Ishikawa (cell line): ENCODE measurements around the gene RPS6KA5.

Experiments used
- CREB1 ChIP-seq: IDR thresholded peaks from 2 replicates; pipeline ENCODE4 v1.6.1; 2012; ENCODE audit warnings: low read depth
- EGR1 ChIP-seq: IDR thresholded peaks from 2 replicates; pipeline ENCODE4 v1.6.1; 2012
- EP300 ChIP-seq: IDR thresholded peaks from 2 replicates; pipeline ENCODE4 v1.6.1; 2012; ENCODE audit warnings: borderline replicate concordance
- RAD21 ChIP-seq: IDR thresholded peaks from 2 replicates; pipeline ENCODE4 v1.6.1; 2012; ENCODE audit warnings: low read depth
- REST ChIP-seq: IDR thresholded peaks from 2 replicates; pipeline ENCODE4 v1.6.1; 2012; ENCODE audit warnings: low read depth, mild to moderate bottlenecking
- TCF12 ChIP-seq: IDR thresholded peaks from 2 replicates; pipeline ENCODE4 v1.6.1; 2012; ENCODE audit warnings: low read depth
- TEAD4 ChIP-seq: IDR thresholded peaks from 2 replicates; pipeline ENCODE4 v1.6.1; 2012
- YY1 ChIP-seq: IDR thresholded peaks from 2 replicates; pipeline ENCODE4 v1.6.1; 2012; ENCODE audit warnings: low read depth
- TF ChIP-seq, protein P1 (sequence below): IDR thresholded peaks from 2 replicates; pipeline ENCODE4 v1.6.1; 2012

DNA sequence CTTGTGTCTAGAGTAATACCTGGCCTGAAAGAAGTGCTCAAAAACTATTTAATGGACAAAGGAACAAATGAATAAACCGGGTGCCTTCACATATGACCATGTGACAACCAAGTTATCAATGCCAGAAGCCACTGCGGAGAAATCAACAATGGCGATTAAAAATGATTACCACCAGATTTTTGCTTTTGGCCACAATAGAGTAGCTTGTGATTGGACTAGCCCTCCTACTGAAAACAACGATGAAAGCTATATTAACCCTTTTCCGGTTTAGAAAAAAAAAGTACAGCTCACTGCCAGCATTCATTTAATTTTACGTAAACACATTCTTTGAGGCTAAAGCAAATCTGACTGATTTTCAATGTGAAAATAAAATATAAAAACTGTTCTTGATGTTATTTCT, 202.6 kb downstream of the RPS6KA5 start:
- TF ChIP-seq REST (no peak), YY1 (no peak), EP300 (no peak), RAD21 (no peak), CREB1 (no peak), TCF12 (no peak), TEAD4 (no peak), EGR1 (no peak)
- TF ChIP-seq, protein P1, sequence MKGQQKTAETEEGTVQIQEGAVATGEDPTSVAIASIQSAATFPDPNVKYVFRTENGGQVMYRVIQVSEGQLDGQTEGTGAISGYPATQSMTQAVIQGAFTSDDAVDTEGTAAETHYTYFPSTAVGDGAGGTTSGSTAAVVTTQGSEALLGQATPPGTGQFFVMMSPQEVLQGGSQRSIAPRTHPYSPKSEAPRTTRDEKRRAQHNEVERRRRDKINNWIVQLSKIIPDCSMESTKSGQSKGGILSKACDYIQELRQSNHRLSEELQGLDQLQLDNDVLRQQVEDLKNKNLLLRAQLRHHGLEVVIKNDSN: no peak
